K562 (cell line): ENCODE data around the gene CORIN.

Source experiments
- CBX5 ChIP-seq: IDR thresholded peaks from 2 replicates; pipeline ENCODE4 v1.6.1; 2014; ENCODE audit warnings: low read depth, borderline replicate concordance
- CREB1 ChIP-seq, 2 experiments: sonication (generic) in 1 of 2; formaldehyde crosslinking in 1 of 2; IDR thresholded peaks; 2 replicates each; pipeline versions ENCODE4 v1.6.1 to v1.8.0; 2012 to 2022; ENCODE audit warnings: inconsistent platforms in 1 of 2, mild to moderate bottlenecking in 1 of 2, missing genetic modification reagents in 1 of 2, moderate library complexity in 1 of 2
- FOXP4 ChIP-seq: sonication (generic); formaldehyde crosslinking; IDR thresholded peaks from 2 replicates; pipeline ENCODE4 v1.8.0; 2022; ENCODE audit warnings: mild to moderate bottlenecking, missing genetic modification reagents, borderline replicate concordance
- NR2C2 ChIP-seq, 2 experiments: fragments of 200-800 bp in 1 of 2; sonication (Bioruptor generic) in 1 of 2; sonication (generic) in 1 of 2; formaldehyde crosslinking in 1 of 2; IDR thresholded peaks; 2 replicates each; pipeline versions ENCODE4 v1.6.1 to v1.8.0; 2016 to 2022; ENCODE audit warnings: mild to moderate bottlenecking in 1 of 2, missing compliant biosample characterization in 1 of 2, missing genetic modification characterization in 1 of 2, missing genetic modification reagents in 1 of 2
- POLR2A ChIP-seq: fragments of 450-650 bp; conservative IDR thresholded peaks from 2 replicates; pipeline ENCODE4 v1.6.1; 2016
- SP1 ChIP-seq: sonication (generic); formaldehyde crosslinking; IDR thresholded peaks from 2 replicates; pipeline ENCODE4 v1.8.1; 2022; ENCODE audit warnings: mild to moderate bottlenecking, missing genetic modification reagents
- TRIM24 ChIP-seq, 2 experiments: fragments of 450-650 bp; IDR thresholded peaks; 2 replicates each; pipeline ENCODE4 v1.6.1; 2016
- ZNF140 ChIP-seq: fragments of 250-450 bp; sonication (Bioruptor Pico); IDR thresholded peaks from 2 replicates; pipeline ENCODE4 v1.8.0; 2021; ENCODE audit warnings: moderate library complexity, mild to moderate bottlenecking, inconsistent platforms
- ZNF23 ChIP-seq: fragments of 250-450 bp; sonication (Bioruptor Pico); IDR thresholded peaks from 2 replicates; pipeline ENCODE4 v1.4.0; 2020; ENCODE audit warnings: mild to moderate bottlenecking
- TF ChIP-seq, protein P1 (sequence below), 3 experiments: IDR thresholded peaks in 2 of 3; conservative IDR thresholded peaks in 1 of 3; 2 replicates each; pipeline ENCODE4 v1.5.1; 2011 to 2012; ENCODE audit warnings: low read length in 3 of 3, mild to moderate bottlenecking in 3 of 3, control low read depth in 2 of 3, improper control_type of control experiment in 1 of 3, inconsistent platforms in 1 of 3, low read depth in 1 of 3, mixed read lengths in 1 of 3, moderate library complexity in 1 of 3; ENCODE audit not compliant: insufficient read depth in 2 of 3

DNA sequence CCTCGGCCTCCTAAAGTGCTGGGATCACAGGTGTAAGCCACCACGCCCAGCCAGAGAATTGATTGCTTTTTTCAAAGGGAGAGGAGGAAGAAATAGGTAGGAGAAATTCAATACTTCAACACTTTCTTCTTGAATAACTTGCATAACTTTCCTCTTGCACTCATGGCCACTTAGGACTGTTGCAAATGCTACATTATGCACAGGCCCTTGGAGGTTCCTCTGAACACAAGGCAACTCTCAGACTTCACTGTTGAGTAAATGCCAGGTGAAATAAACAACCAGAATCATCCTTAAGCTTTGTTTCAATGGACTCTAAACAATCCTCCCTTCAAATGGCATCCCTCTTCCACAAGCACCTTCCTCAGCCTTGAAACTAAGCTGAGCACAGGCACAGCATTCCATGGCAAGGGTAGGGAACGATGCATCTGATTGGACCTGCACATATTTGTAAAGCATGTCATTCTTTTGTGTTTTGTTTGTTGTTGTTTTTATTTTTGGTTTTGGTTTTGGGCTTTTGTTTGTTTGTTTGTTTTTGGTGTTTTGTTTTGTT lies 28.1 kb downstream of the CORIN start:
- no peak for TF ChIP-seq ZNF23 (CRISPR knock-in tag)
- no peak for TF ChIP-seq TRIM24 (IDR thresholded peaks at IDR 0.05)
- no peak for TF ChIP-seq FOXP4 (CRISPR knock-in tag)
- no peak for TF ChIP-seq ZNF140 (CRISPR knock-in tag)
- TF ChIP-seq NR2C2 (CRISPR knock-in tag; IDR thresholded peaks at IDR 0.05), result no peak
- no peak for TF ChIP-seq NR2C2 (tag; IDR thresholded peaks at IDR 0.05)
- no peak for TF ChIP-seq CBX5
- TF ChIP-seq POLR2A, result no peak
- TF ChIP-seq, protein P1, sequence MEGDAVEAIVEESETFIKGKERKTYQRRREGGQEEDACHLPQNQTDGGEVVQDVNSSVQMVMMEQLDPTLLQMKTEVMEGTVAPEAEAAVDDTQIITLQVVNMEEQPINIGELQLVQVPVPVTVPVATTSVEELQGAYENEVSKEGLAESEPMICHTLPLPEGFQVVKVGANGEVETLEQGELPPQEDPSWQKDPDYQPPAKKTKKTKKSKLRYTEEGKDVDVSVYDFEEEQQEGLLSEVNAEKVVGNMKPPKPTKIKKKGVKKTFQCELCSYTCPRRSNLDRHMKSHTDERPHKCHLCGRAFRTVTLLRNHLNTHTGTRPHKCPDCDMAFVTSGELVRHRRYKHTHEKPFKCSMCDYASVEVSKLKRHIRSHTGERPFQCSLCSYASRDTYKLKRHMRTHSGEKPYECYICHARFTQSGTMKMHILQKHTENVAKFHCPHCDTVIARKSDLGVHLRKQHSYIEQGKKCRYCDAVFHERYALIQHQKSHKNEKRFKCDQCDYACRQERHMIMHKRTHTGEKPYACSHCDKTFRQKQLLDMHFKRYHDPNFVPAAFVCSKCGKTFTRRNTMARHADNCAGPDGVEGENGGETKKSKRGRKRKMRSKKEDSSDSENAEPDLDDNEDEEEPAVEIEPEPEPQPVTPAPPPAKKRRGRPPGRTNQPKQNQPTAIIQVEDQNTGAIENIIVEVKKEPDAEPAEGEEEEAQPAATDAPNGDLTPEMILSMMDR (IDR thresholded peaks at IDR 0.05 in 2 of 3, conservative IDR thresholded peaks at IDR 0.05 in 1 of 3; ENCODE audit: insufficient read depth in 2 of 3, low read depth in 1 of 3, low read length in 3 of 3), result no peak
- TF ChIP-seq CREB1 (IDR thresholded peaks at IDR 0.05), result no peak
- TF ChIP-seq CREB1 (CRISPR knock-in tag; IDR thresholded peaks at IDR 0.05), result no peak
- no peak for TF ChIP-seq SP1
